ENCODE measurements around the gene CH25H.

Gene CH25H

DNA sequence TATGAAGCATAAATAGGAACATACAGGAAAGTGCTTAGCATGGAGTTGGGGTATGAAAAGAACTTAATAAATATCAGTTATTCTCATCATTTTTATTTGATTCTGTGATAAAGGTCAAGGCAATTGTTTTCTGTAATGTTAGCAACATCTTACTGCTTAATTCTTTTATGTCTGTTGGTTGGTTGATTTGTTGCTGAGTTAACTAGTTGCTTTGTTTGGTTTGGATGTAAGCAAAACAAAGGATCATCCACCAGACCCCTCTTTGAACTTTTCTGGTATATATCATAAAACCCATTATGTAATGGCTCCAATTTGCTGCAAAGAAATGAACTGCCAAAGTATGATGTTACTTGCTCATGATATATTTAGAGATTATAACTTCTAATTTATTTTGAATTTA, 44.5 kb downstream of the CH25H start:
- no peak for TF ChIP-seq ZFX (IDR thresholded peaks at IDR 0.05)
- TF ChIP-seq, protein P1, sequence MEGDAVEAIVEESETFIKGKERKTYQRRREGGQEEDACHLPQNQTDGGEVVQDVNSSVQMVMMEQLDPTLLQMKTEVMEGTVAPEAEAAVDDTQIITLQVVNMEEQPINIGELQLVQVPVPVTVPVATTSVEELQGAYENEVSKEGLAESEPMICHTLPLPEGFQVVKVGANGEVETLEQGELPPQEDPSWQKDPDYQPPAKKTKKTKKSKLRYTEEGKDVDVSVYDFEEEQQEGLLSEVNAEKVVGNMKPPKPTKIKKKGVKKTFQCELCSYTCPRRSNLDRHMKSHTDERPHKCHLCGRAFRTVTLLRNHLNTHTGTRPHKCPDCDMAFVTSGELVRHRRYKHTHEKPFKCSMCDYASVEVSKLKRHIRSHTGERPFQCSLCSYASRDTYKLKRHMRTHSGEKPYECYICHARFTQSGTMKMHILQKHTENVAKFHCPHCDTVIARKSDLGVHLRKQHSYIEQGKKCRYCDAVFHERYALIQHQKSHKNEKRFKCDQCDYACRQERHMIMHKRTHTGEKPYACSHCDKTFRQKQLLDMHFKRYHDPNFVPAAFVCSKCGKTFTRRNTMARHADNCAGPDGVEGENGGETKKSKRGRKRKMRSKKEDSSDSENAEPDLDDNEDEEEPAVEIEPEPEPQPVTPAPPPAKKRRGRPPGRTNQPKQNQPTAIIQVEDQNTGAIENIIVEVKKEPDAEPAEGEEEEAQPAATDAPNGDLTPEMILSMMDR (conservative IDR thresholded peaks at IDR 0.05), result no peak
- H3K27ac ChIP-seq, result no peak overlapping the region

DNA sequence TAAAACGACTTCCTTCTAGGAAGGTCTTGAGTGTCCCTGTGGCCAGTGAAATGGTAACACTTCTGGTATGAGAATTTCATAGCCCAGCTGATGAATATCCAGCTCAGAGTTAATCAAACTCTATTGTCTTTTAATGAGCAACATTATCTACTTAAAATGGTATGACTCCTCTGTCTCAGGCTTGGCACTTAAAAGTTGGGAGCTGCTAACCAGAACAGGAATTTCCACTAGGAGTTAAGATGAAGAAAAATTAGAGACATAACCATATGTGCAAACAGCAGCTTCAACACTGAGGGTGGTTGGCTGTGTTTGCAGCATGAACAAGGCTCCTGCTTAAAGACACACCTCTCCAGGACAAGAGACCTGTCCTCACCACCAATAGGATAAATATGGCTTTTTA, 46.8 kb downstream of the CH25H start:
- H3K27ac ChIP-seq, result no peak overlapping the region
- TF ChIP-seq ZFX (IDR thresholded peaks at IDR 0.05), result no peak
- TF ChIP-seq, protein P1 (conservative IDR thresholded peaks at IDR 0.05), result no peak

DNA sequence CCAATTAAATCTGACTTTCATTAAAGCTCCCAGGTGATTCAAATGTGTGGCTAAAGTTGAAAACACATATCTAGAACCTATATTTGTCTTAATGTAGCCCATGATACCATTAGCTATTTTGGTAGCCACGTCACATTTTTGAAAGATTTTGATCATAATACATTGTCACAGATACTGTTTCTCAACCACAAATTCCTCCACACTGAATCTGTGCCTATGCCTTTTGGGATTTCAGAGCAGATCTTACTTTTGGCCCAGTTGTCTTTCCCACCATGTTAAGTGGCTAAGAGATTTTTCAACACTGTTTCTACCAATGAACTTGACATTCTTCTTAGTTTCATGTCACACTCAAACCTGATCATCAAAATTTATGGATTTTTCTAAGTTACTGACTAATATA, 47.4 kb downstream of the CH25H start:
- H3K27ac ChIP-seq, result no peak overlapping the region
- no peak for TF ChIP-seq ZFX (IDR thresholded peaks at IDR 0.05)
- TF ChIP-seq, protein P1 (conservative IDR thresholded peaks at IDR 0.05), result no peak

DNA sequence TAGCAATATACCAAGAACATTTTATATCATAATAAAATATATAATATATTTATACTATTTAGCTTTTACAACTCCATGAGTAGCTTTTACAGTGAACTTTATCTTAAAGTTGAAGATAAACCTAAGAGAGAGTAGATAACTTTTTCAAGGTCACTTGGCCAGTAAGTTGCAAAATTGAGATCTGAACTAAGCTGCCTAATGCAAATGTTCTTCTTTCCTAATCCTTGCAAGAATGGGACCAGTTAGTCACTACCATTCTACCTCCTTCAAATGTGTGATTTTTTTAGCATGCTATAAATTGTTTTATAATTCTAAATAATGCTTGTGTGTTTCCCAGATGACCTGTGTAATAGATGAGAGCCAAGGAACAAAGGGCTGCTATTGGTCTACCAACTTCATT, 47.8 kb downstream of the CH25H start:
- H3K27ac ChIP-seq, result no peak overlapping the region
- TF ChIP-seq ZFX (IDR thresholded peaks at IDR 0.05), result no peak
- TF ChIP-seq, protein P1 (conservative IDR thresholded peaks at IDR 0.05), result no peak

DNA sequence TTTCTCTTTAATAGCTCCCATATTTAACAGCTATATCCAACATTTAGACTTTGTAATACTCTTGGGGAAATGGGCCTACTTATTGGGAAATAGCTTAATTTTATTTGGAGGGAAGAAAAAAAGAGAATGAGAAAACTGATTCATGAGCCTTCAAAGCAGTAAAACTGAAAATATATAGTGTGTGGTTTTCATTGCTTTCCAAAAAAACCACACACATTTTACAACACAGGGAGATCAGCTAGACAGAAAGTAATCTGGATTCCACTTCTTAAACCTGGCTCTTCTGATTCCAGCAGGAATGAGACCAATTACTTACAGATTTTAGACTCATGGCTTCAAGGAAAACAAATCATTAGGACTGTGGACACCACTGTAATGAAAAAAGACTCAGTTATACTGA, 48.7 kb downstream of the CH25H start:
- TF ChIP-seq, protein P1 (conservative IDR thresholded peaks at IDR 0.05), result no peak
- no peak for TF ChIP-seq ZFX (IDR thresholded peaks at IDR 0.05)
- H3K27ac ChIP-seq, result no peak overlapping the region

DNA sequence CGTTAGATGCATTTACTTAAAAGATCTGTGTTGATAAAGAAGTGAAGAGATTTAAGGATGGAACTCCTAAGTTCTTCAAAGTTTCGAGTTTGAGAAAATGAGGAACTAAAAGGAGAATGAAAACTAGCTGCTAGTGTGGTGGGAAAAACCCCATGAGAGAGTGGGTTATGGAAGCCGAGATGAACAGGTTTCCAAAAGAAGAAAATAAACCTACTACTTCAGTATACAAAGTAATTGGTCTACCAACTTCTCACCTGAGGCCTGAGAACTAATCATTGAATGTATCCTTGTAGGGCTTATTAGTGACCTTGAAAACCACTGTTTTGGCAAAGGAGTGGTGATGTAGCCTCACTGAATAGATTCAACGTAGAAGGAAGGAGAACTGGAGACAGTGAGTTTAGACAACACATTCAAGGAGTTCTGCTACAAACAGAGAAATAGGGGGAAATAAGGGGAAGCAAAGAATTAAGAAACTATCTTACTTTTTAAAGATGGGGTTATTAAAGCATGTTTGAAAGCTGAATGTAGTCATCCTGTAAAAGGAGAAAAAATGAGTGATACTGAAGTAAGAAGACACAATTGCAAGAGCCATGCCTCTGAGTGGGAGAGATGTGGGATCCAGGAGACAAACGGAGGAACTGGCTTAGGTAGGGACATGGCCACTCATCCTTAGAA, 50.8 kb downstream of the CH25H start:
- no peak for TF ChIP-seq ZFX (IDR thresholded peaks at IDR 0.05)
- TF ChIP-seq, protein P1 (conservative IDR thresholded peaks at IDR 0.05), result no peak

More for the DNA sequence above, 50.8 kb downstream of the CH25H start:
- H3K27ac ChIP-seq, result no peak overlapping the region

Data from C4-2B (cell line).